Gastrocnemius medialis (tissue), 4 donors: ENCODE results near the gene ARSG. TPM values are rescaled to one million over a fixed set of nuclear protein-coding genes. Genes with fewer than 3 reads are reported as not detected.
A peak's percentile ranks its signal among the peaks of the same experiment; 100 is the strongest.

Source experiments
- ATAC-seq, 2 donors: fragments of 150-250 bp; one replicate each; pipeline ENCODE4 v1.9.1; 2016
- DNase-seq, 2 donors: peaks; one replicate each; pipeline ENCODE4 v3.0.0-alpha.2; 2019
- H3K27ac ChIP-seq, 4 donors: fragments of 200-600 bp; sonication (generic); 1 replicate in 1 of 4; 2 replicates in 3 of 4; pipeline ENCODE4 v1.5.1; 2016 to 2018; ENCODE audit warnings: mild to moderate bottlenecking in 2 of 4, moderate library complexity in 1 of 4
- H3K27me3 ChIP-seq, 3 donors: fragments of 200-600 bp; sonication (generic) in 2 of 3; 1 replicate in 1 of 3; 2 replicates in 2 of 3; pipeline versions ENCODE4 v1.5.1 to v1.6.0; 2016 to 2019; ENCODE audit warnings: mild to moderate bottlenecking in 1 of 3, moderate library complexity in 1 of 3
- H3K36me3 ChIP-seq, 2 donors: fragments of 200-600 bp; sonication (generic) in 1 of 2; one replicate each; pipeline ENCODE4 v1.5.1; 2017 to 2018
- H3K4me1 ChIP-seq, 2 donors: fragments of 200-600 bp; sonication (generic) in 1 of 2; one replicate each; pipeline ENCODE4 v1.5.1; 2016 to 2017; ENCODE audit warnings: mild to moderate bottlenecking in 2 of 2
- H3K4me3 ChIP-seq, 4 donors: fragments of 200-600 bp; sonication (generic) in 3 of 4; 1 replicate in 1 of 4; 2 replicates in 3 of 4; pipeline ENCODE4 v1.5.1; 2016 to 2019; ENCODE audit warnings: mild to moderate bottlenecking in 2 of 4
- H3K9me3 ChIP-seq, 3 donors: fragments of 200-600 bp; sonication (generic) in 2 of 3; 1 replicate in 1 of 3; 2 replicates in 2 of 3; pipeline ENCODE4 v1.5.1; 2016 to 2019
- POLR2A ChIP-seq, 2 donors: fragments of 450-650 bp; IDR thresholded peaks; one replicate each; pipeline ENCODE4 v1.6.1; 2017; ENCODE audit warnings: antibody characterized with exemption in 2 of 2, mild to moderate bottlenecking in 2 of 2, moderate library complexity in 2 of 2
- in situ Hi-C, 4 donors: fragments of 200-750 bp; cut with MboI; loops; one replicate each; pipeline versions ENCODE4 v1.15.0 to v1.8.0; 2017; ENCODE audit warnings: low sequenced_read_pairs in 4 of 4
- intact Hi-C: fragments of 100-400 bp; cut with DNase I; formaldehyde crosslinking; loops from one replicate; pipeline ENCODE4 v1.15.1; 2023; ENCODE audit warnings: low total_unique reads
- total RNA-seq, 4 donors: library from RNA; depleted of rRNA; stranded (reverse); fragments of >200 nt; gene quantifications; one replicate each; pipeline versions ENCODE4 v1.1.0 to v1.2.3, GENCODE V29; 2016
- TF ChIP-seq, protein P1 (sequence below), 5 experiments: fragments of 450-650 bp in 3 of 5; fragments of 200-600 bp in 2 of 5; sonication (generic) in 2 of 5; IDR thresholded peaks in 4 of 5; conservative IDR thresholded peaks in 1 of 5; 1 replicate in 4 of 5; 2 replicates in 1 of 5; pipeline ENCODE4 v1.5.1; 2016 to 2019; ENCODE audit warnings: antibody characterized with exemption in 5 of 5, mild to moderate bottlenecking in 3 of 5, moderate library complexity in 3 of 5

The ARSG gene
- total RNA-seq, 4 donors from 2014 or later, result 3.3 to 6.1 (median 5.4) TPM

DNA sequence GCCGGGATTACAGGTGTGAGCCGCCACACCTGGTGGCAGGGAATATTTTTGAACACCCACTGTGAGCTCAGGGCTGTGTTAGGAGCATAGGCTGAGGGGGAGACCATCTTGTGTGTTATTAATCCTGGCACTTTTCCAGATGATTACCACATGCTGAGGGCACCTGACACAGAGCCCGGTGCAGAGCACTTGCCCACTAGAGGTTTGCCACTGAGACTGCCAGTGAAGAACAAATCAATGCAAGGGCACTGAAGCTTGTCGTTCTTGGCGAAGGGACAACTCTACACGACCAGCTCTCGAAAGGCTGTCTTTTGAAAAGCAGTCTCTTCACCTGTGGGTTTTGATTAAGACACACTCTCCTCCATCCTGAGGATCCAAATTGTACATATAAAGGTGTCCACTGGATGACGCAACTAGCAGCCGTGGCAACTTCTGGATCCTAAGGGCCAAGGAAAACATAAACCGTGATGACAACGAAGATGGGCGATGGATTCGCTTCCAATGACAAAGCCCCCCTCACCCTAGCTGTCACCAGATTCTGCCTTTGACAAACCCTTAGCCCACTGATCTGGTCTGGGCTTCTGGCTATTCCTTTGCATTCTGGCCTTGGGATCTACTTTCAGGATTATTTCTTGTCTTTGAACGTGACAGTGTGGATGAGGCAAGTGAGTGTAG is 137.3 kb downstream of the ARSG start:
- Histone ChIP-seq H3K4me1 (peaks cover 0 to 5% of the 10 kb centered on the region in 2 donors), H3K4me3 (no peak overlapping the region), H3K27ac (peak overlapping the region in 3 of 4 donors; percentile 29 to 49 (median 34)), H3K36me3 (peaks cover 0 to 99% of the 10 kb centered on the region in 2 donors), H3K27me3 (no peaks in the 10 kb centered on the region), H3K9me3 (no peaks in the 10 kb centered on the region)
- intact Hi-C loops (no loop called here), in situ Hi-C loops (no loop called here)
- TF ChIP-seq POLR2A (IDR thresholded peaks at IDR 0.05), result no peak
- TF ChIP-seq, protein P1, sequence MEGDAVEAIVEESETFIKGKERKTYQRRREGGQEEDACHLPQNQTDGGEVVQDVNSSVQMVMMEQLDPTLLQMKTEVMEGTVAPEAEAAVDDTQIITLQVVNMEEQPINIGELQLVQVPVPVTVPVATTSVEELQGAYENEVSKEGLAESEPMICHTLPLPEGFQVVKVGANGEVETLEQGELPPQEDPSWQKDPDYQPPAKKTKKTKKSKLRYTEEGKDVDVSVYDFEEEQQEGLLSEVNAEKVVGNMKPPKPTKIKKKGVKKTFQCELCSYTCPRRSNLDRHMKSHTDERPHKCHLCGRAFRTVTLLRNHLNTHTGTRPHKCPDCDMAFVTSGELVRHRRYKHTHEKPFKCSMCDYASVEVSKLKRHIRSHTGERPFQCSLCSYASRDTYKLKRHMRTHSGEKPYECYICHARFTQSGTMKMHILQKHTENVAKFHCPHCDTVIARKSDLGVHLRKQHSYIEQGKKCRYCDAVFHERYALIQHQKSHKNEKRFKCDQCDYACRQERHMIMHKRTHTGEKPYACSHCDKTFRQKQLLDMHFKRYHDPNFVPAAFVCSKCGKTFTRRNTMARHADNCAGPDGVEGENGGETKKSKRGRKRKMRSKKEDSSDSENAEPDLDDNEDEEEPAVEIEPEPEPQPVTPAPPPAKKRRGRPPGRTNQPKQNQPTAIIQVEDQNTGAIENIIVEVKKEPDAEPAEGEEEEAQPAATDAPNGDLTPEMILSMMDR (IDR thresholded peaks at IDR 0.05 in 4 of 5, conservative IDR thresholded peaks at IDR 0.05 in 1 of 5), result no peak
- ATAC-seq (no peak), DNase-seq (no peak)

- DNase-seq, result no peak
- Histone ChIP-seq H3K4me3 (no peak overlapping the region), H3K36me3 (peaks cover 0 to 97% of the 10 kb centered on the region in 2 donors), H3K4me1 (peaks cover 3 to 5% of the 10 kb centered on the region in 2 donors), H3K27ac (no peak overlapping the region), H3K9me3 (no peaks in the 10 kb centered on the region), H3K27me3 (no peaks in the 10 kb centered on the region)
- TF ChIP-seq, protein P1 (IDR thresholded peaks at IDR 0.05 in 4 of 5, conservative IDR thresholded peaks at IDR 0.05 in 1 of 5), result no peak
- TF ChIP-seq POLR2A (IDR thresholded peaks at IDR 0.05), result no peak
- ATAC-seq, result no peak
- in situ Hi-C loops, result loop anchor here in 2 of 4 donors (10.0 kb wide), 1 partner anchor 165 kb away; no protein-coding TSS in a partner anchor
- intact Hi-C loops, result no loop called here
These were observed 138.6 kb downstream of the ARSG start for GRCh38 chr17:68429881-68430280.

- H3K27ac ChIP-seq, result peak overlapping the region in 2 of 4 donors; percentile 92 to 100
- no peak for DNase-seq
- peaks cover 0 to 94% of the 10 kb centered on the region in 2 donors for H3K36me3 ChIP-seq
- H3K27me3 ChIP-seq, result no peaks in the 10 kb centered on the region
- no peaks in the 10 kb centered on the region for H3K9me3 ChIP-seq
- in situ Hi-C loops (loop anchor here in 2 of 4 donors (10.0 kb wide), 1 partner anchor 166 kb away; no protein-coding TSS in a partner anchor), intact Hi-C loops (no loop called here)
- no peak for ATAC-seq
- H3K4me3 ChIP-seq, result no peak overlapping the region
- H3K4me1 ChIP-seq, result peaks cover 12 to 16% of the 10 kb centered on the region in 2 donors
- no peak for TF ChIP-seq POLR2A (IDR thresholded peaks at IDR 0.05)
- TF ChIP-seq, protein P1 (IDR thresholded peaks at IDR 0.05 in 4 of 5, conservative IDR thresholded peaks at IDR 0.05 in 1 of 5), result no peak
These were observed 139.8 kb downstream of the ARSG start for GRCh38 chr17:68431045-68431608.

DNA sequence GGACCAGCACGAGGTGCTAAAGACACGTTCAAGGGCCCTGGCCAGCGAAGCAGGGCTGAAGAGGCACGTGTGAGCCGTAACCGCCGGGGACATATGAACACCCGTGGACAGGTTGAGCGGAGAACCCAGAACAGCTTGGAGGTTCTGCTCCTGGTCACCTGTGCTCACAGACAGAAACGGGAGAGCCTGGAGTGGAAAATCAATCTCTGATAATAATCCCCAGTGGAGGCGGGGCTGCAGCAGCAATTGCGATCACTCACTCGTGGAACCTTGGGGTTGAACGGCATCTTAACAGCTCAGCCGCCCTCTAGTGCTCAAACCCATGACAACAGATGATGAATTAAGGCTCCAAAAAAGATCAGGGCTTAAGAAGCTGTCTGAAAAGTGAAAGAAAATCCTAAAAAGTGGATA is 140.4 kb downstream of the ARSG start:
- ATAC-seq (no peak), DNase-seq (no peak)
- Histone ChIP-seq H3K4me1 (peaks cover 14 to 21% of the 10 kb centered on the region in 2 donors), H3K9me3 (no peaks in the 10 kb centered on the region), H3K4me3 (no peak overlapping the region), H3K27me3 (no peaks in the 10 kb centered on the region), H3K36me3 (peaks cover 0 to 89% of the 10 kb centered on the region in 2 donors), H3K27ac (peak overlapping the region; percentile 19 to 100 (median 62))
- intact Hi-C loops, result no loop called here
- TF ChIP-seq POLR2A (IDR thresholded peaks at IDR 0.05), result no peak
- TF ChIP-seq, protein P1 (IDR thresholded peaks at IDR 0.05 in 4 of 5, conservative IDR thresholded peaks at IDR 0.05 in 1 of 5), result no peak
- in situ Hi-C loops, result loop anchor here in 2 of 4 donors (10.0 kb wide), 1 partner anchor 167 kb away; no protein-coding TSS in a partner anchor
